Measurements from ENCODE around the gene TMEM121. TPM values are rescaled to one million over a fixed set of nuclear protein-coding genes. Genes with fewer than 3 reads are reported as not detected.

The TMEM121 gene
- total RNA-seq, 2 experiments from 2014 or later: 11.5 to 11.9 TPM

GRCh38 chr14:105530285-105531087 lies 4.1 kb downstream of the TMEM121 start:
- H3K4me1 Mint-ChIP-seq: peaks cover 21% of the 10 kb centered on the region
- no peaks in the 10 kb centered on the region for H3K36me3 Mint-ChIP-seq
- H3K27ac Mint-ChIP-seq: peak overlapping the region; percentile 75
- no peak for DNase-seq
- CTCF ChIA-PET: interaction anchor here (1.0 to 5.5 kb wide), 5 partner anchors 41 to 164 kb away, joined by 3 to 42 read pairs (median 10); no protein-coding TSS in a partner anchor
- H3K9me3 Mint-ChIP-seq (ENCODE audit: low read depth): no peaks in the 10 kb centered on the region
- peaks cover 5% of the 10 kb centered on the region for H3K27me3 Mint-ChIP-seq
- peak overlapping the region; percentile 73 for H3K4me3 Mint-ChIP-seq
- ATAC-seq: peak; percentile 34

GRCh38 chr14:105531088-105531893 lies 4.9 kb downstream of the TMEM121 start:
- DNase-seq (no peak), ATAC-seq (no peak)
- no peak overlapping the region for H3K4me3 Mint-ChIP-seq
- H3K27me3 Mint-ChIP-seq: no peaks in the 10 kb centered on the region
- no peaks in the 10 kb centered on the region for H3K36me3 Mint-ChIP-seq
- no peak overlapping the region for H3K27ac Mint-ChIP-seq
- CTCF ChIA-PET: interaction anchor here (1.0 to 5.5 kb wide), 5 partner anchors 42 to 486 kb away, joined by 3 to 42 read pairs (median 10); no protein-coding TSS in a partner anchor
- H3K9me3 Mint-ChIP-seq (ENCODE audit: low read depth): no peaks in the 10 kb centered on the region
- peaks cover 21% of the 10 kb centered on the region for H3K4me1 Mint-ChIP-seq

GRCh38 chr14:105531894-105532623 lies 5.7 kb downstream of the TMEM121 start:
- no peaks in the 10 kb centered on the region for H3K9me3 Mint-ChIP-seq (ENCODE audit: low read depth)
- H3K4me1 Mint-ChIP-seq: peaks cover 21% of the 10 kb centered on the region
- no peak overlapping the region for H3K4me3 Mint-ChIP-seq
- ATAC-seq (no peak), DNase-seq (no peak)
- CTCF ChIA-PET: interaction anchor here (0.8 to 5.5 kb wide), 6 partner anchors 42 to 487 kb away, joined by 3 to 40 read pairs (median 5); no protein-coding TSS in a partner anchor
- no peaks in the 10 kb centered on the region for H3K27me3 Mint-ChIP-seq
- H3K36me3 Mint-ChIP-seq: no peaks in the 10 kb centered on the region
- no peak overlapping the region for H3K27ac Mint-ChIP-seq

GRCh38 chr14:105532735-105533141 lies 6.4 kb downstream of the TMEM121 start:
- no peak overlapping the region for H3K4me3 Mint-ChIP-seq
- H3K36me3 Mint-ChIP-seq: no peaks in the 10 kb centered on the region
- no peak overlapping the region for H3K27ac Mint-ChIP-seq
- DNase-seq: no peak
- no peak for ATAC-seq
- H3K4me1 Mint-ChIP-seq: peaks cover 18% of the 10 kb centered on the region
- no peaks in the 10 kb centered on the region for H3K27me3 Mint-ChIP-seq
- CTCF ChIA-PET: interaction anchor here (0.8 to 5.5 kb wide), 6 partner anchors 43 to 257 kb away, joined by 3 to 40 read pairs (median 5); no protein-coding TSS in a partner anchor
- H3K9me3 Mint-ChIP-seq (ENCODE audit: low read depth): no peaks in the 10 kb centered on the region

- no peaks in the 10 kb centered on the region for H3K36me3 Mint-ChIP-seq
- H3K9me3 Mint-ChIP-seq (ENCODE audit: low read depth): no peaks in the 10 kb centered on the region
- no peak overlapping the region for H3K27ac Mint-ChIP-seq
- DNase-seq (no peak), ATAC-seq (no peak)
- H3K4me3 Mint-ChIP-seq: no peak overlapping the region
- peaks cover 1% of the 10 kb centered on the region for H3K27me3 Mint-ChIP-seq
- CTCF ChIA-PET: interaction anchor here (1.3 to 5.5 kb wide), 3 partner anchors 44 to 53 kb away, joined by 3 to 40 read pairs (median 7); no protein-coding TSS in a partner anchor
- peaks cover 18% of the 10 kb centered on the region for H3K4me1 Mint-ChIP-seq
Measured at GRCh38 chr14:105533391-105533790, 7.0 kb downstream of the TMEM121 start.

GRCh38 chr14:105533811-105534498 lies 7.6 kb downstream of the TMEM121 start:
- CTCF ChIA-PET: interaction anchor here (1.3 to 2.0 kb wide), 2 partner anchors 52 to 53 kb away, joined by 3 to 7 read pairs; no protein-coding TSS in a partner anchor
- Mint-ChIP-seq H3K36me3 (no peaks in the 10 kb centered on the region), H3K4me1 (peaks cover 16% of the 10 kb centered on the region), H3K4me3 (no peak overlapping the region), H3K27me3 (peaks cover 6% of the 10 kb centered on the region), H3K9me3 (ENCODE audit: low read depth) (no peaks in the 10 kb centered on the region), H3K27ac (no peak overlapping the region)
- ATAC-seq: no peak
- DNase-seq: no peak

- peaks cover 12% of the 10 kb centered on the region for H3K4me1 Mint-ChIP-seq
- H3K27me3 Mint-ChIP-seq: peaks cover 6% of the 10 kb centered on the region
Measured at GRCh38 chr14:105534586-105534985, 8.2 kb downstream of the TMEM121 start.

GRCh38 chr14:105536051-105536450 lies 9.7 kb downstream of the TMEM121 start:
- Mint-ChIP-seq H3K4me1 (peaks cover 2% of the 10 kb centered on the region), H3K27ac (no peak overlapping the region), H3K27me3 (peaks cover 12% of the 10 kb centered on the region), H3K9me3 (ENCODE audit: low read depth) (no peaks in the 10 kb centered on the region), H3K36me3 (no peaks in the 10 kb centered on the region), H3K4me3 (no peak overlapping the region)
- no peak for DNase-seq
- CTCF ChIA-PET: interaction anchor here (1.2 to 1.4 kb wide), 2 partner anchors 15 to 46 kb away, joined by 3 to 4 read pairs; no protein-coding TSS in a partner anchor
- ATAC-seq: no peak

More at GRCh38 chr14:105534586-105534985, 8.2 kb downstream of the TMEM121 start:
- Mint-ChIP-seq H3K27ac (no peak overlapping the region), H3K9me3 (ENCODE audit: low read depth) (no peaks in the 10 kb centered on the region), H3K36me3 (no peaks in the 10 kb centered on the region), H3K4me3 (no peak overlapping the region)
- DNase-seq: no peak
- ATAC-seq: no peak
- CTCF ChIA-PET: no interaction called here

GRCh38 chr14:105536691-105537579 lies 10.6 kb downstream of the TMEM121 start:
- no peaks in the 10 kb centered on the region for H3K36me3 Mint-ChIP-seq
- no peaks in the 10 kb centered on the region for H3K9me3 Mint-ChIP-seq (ENCODE audit: low read depth)
- no peak for DNase-seq
- H3K27ac Mint-ChIP-seq: no peak overlapping the region
- CTCF ChIA-PET: interaction anchor here (0.6 to 2.4 kb wide), 7 partner anchors 8 to 492 kb away, joined by 3 to 12 read pairs (median 3); no protein-coding TSS in a partner anchor
- H3K4me1 Mint-ChIP-seq: peaks cover 2% of the 10 kb centered on the region
- H3K27me3 Mint-ChIP-seq: peaks cover 19% of the 10 kb centered on the region
- no peak overlapping the region for H3K4me3 Mint-ChIP-seq
- no peak for ATAC-seq

GRCh38 chr14:105537580-105538474 lies 11.4 kb downstream of the TMEM121 start:
- Mint-ChIP-seq H3K36me3 (no peaks in the 10 kb centered on the region), H3K27ac (no peak overlapping the region), H3K4me1 (no peaks in the 10 kb centered on the region), H3K4me3 (no peak overlapping the region), H3K27me3 (peaks cover 23% of the 10 kb centered on the region), H3K9me3 (ENCODE audit: low read depth) (no peaks in the 10 kb centered on the region)
- peak; percentile 88 for ATAC-seq
- peak; percentile 72 for DNase-seq
- CTCF ChIA-PET: interaction anchor here (0.7 to 2.4 kb wide), 7 partner anchors 9 to 167 kb away, joined by 3 to 12 read pairs (median 3); no protein-coding TSS in a partner anchor
